ENCODE data around the gene BRD3. TPM values are rescaled to one million over a fixed set of nuclear protein-coding genes. Genes with fewer than 3 reads are reported as not detected.

Gene BRD3
- total RNA-seq, 2 donors from 2014 or later = 32.2 to 32.6 TPM

- intact Hi-C loops (cut with DNase I) = no loop called here
- DNase-seq (ENCODE audit: low spot score) = peak; percentile 64
These were observed 63.5 kb downstream of the BRD3 start for GRCh38 chr9:134004131-134004873.

- no peak for DNase-seq (ENCODE audit: low spot score)
- intact Hi-C loops (cut with DNase I) = no loop called here
These were observed 64.6 kb downstream of the BRD3 start for GRCh38 chr9:134003237-134003636.

- intact Hi-C loops (cut with DNase I) = no loop called here
These were observed 65.0 kb downstream of the BRD3 start for GRCh38 chr9:134002796-134003195.

GRCh38 chr9:133999851-134000265 lies 68.0 kb downstream of the BRD3 start:
- intact Hi-C loops (cut with DNase I) = no loop called here
- DNase-seq (ENCODE audit: low spot score) = peak; percentile 73

More at GRCh38 chr9:134002796-134003195, 65.0 kb downstream of the BRD3 start:
- peak; percentile 48 for DNase-seq (ENCODE audit: low spot score)

- intact Hi-C loops (cut with DNase I) = no loop called here
- no peak for DNase-seq (ENCODE audit: low spot score)
These were observed 68.8 kb downstream of the BRD3 start for GRCh38 chr9:133998915-133999595.

- DNase-seq (ENCODE audit: low spot score) = no peak
- intact Hi-C loops (cut with DNase I) = no loop called here
These were observed 70.2 kb downstream of the BRD3 start for GRCh38 chr9:133997584-133997983.

GRCh38 chr9:133996531-133997520 lies 71.0 kb downstream of the BRD3 start:
- DNase-seq (ENCODE audit: low spot score) = peak; percentile 32
- intact Hi-C loops (cut with DNase I) = no loop called here

- no peak for DNase-seq (ENCODE audit: low spot score)
- intact Hi-C loops (cut with DNase I) = loop anchor here in 1 of 2 donors (2.0 kb wide), 1 partner anchor 202 kb away; no protein-coding TSS in a partner anchor
These were observed 72.6 kb downstream of the BRD3 start for GRCh38 chr9:133995012-133995896.

GRCh38 chr9:133994353-133995011 lies 73.3 kb downstream of the BRD3 start:
- intact Hi-C loops (cut with DNase I) = loop anchor here in 1 of 2 donors (2.0 kb wide), 1 partner anchor 202 kb away; no protein-coding TSS in a partner anchor
- peak; percentile 94 for DNase-seq (ENCODE audit: low spot score)

GRCh38 chr9:133993635-133994253 lies 74.1 kb downstream of the BRD3 start:
- DNase-seq (ENCODE audit: low spot score) = peak; percentile 81
- intact Hi-C loops (cut with DNase I) = loop anchor here (1.0 to 2.0 kb wide), 2 partner anchors 200 to 201 kb away; no protein-coding TSS in a partner anchor

GRCh38 chr9:133992780-133993634 lies 74.8 kb downstream of the BRD3 start:
- peak; percentile 97 for DNase-seq (ENCODE audit: low spot score)

GRCh38 chr9:133991964-133992779 lies 75.7 kb downstream of the BRD3 start, which contains the start of gene VAV2:
Gene VAV2 (minus strand): TSS chr9:133992324. CDS start chr9:133992278, 46 bp downstream.
- DNase-seq (ENCODE audit: low spot score) = peak; percentile 87
- intact Hi-C loops (cut with DNase I) = no loop called here

More at GRCh38 chr9:133992780-133993634, 74.8 kb downstream of the BRD3 start:
- intact Hi-C loops (cut with DNase I) = loop anchor here in 1 of 2 donors (1.0 kb wide), 1 partner anchor 200 kb away; no protein-coding TSS in a partner anchor

GRCh38 chr9:133991214-133991921 lies 76.5 kb downstream of the BRD3 start:
- peak; percentile 82 for DNase-seq (ENCODE audit: low spot score)
- intact Hi-C loops (cut with DNase I) = no loop called here

- DNase-seq (ENCODE audit: low spot score) = peak; percentile 86
- intact Hi-C loops (cut with DNase I) = no loop called here
These were observed 77.2 kb downstream of the BRD3 start for GRCh38 chr9:133990366-133991213.

All from posterior vena cava (tissue), 2 donors.